Right atrium auricular region (tissue), 2 donors: ENCODE data around the gene TMEM63C. TPM values are rescaled to one million over a fixed set of nuclear protein-coding genes. Genes with fewer than 3 reads are reported as not detected.

ENCODE experiments used
- DNase-seq: peaks from one replicate; pipeline ENCODE4 v3.0.0-alpha.2; 2019; ENCODE audit warnings: low spot score
- H3K27ac ChIP-seq, 2 donors: fragments of 200-600 bp; sonication (generic); 1 replicate in 1 of 2; 2 replicates in 1 of 2; pipeline ENCODE4 v1.5.1; 2016 to 2019
- H3K27me3 ChIP-seq, 2 donors: fragments of 200-600 bp; sonication (generic); one replicate each; pipeline versions ENCODE4 v1.5.1 to v1.6.0; 2017 to 2019
- H3K36me3 ChIP-seq: fragments of 200-600 bp; sonication (generic); one replicate; pipeline ENCODE4 v1.5.1; 2016
- H3K4me1 ChIP-seq, 2 donors: fragments of 200-600 bp; sonication (generic); one replicate each; pipeline versions ENCODE4 v1.5.1 to v1.6.0; 2017 to 2019
- H3K4me3 ChIP-seq, 2 donors: fragments of 200-600 bp; sonication (generic); 1 replicate in 1 of 2; 2 replicates in 1 of 2; pipeline ENCODE4 v1.5.1; 2017 to 2019; ENCODE audit warnings: mild to moderate bottlenecking in 1 of 2, moderate library complexity in 1 of 2
- H3K9me3 ChIP-seq, 2 donors: fragments of 200-600 bp; sonication (generic); one replicate each; pipeline ENCODE4 v1.5.1; 2019
- CTCF ChIP-seq, 2 donors: fragments of 200-600 bp; sonication (generic); IDR thresholded peaks; one replicate each; pipeline ENCODE4 v1.5.1; 2019; ENCODE audit warnings: antibody characterized with exemption in 2 of 2
- total RNA-seq, 2 donors: library from RNA; depleted of rRNA; stranded (reverse); fragments of >200 nt; gene quantifications; one replicate each; pipeline ENCODE4 v1.1.0, GENCODE V29; 2016

TMEM63C gene
- total RNA-seq, 2 donors from 2014 or later: 0.04 TPM; not detected in 1

DNA sequence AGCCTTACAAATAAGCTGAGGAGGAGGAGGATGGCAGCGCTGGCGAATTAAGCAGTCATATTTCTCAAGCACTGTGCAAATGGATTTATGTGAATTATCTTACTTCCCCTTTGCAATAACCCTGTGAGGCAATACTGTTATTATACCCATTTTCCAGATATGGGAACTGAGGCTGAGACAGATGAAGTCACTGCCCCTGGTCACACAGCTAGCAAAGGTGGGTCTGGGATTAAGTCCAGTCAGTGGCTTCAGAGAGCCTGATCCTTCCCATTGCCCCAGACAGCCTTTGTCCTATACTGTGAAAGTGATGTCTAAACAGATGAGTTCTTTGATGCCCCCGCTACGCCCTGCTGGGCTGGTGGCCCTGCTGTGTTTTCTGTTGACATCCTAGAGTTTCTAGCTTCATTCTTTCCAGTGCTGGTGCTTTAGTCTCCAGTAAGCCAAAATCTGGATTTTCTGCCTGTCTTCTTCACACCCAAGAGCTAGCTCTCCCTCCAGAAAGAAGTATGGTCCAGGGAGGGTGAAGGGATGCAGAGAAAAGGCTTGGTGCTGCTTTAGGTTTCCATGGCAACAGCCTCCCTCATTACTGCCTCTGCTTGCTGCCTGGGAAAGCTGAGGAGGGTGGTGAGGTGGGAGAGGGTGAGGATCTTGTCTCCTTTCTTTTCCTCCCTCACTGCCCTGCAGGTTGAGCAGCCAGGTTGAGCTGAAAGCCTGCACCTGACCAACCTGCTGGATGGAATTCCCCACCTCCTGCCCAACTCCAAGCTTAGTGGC lies 30.7 kb downstream of the TMEM63C start:
- DNase-seq: no peak
- TF ChIP-seq CTCF (IDR thresholded peaks at IDR 0.05): no peak
- Histone ChIP-seq H3K4me1 (no peaks in the 10 kb centered on the region), H3K9me3 (no peaks in the 10 kb centered on the region), H3K27ac (no peak overlapping the region), H3K36me3 (no peaks in the 10 kb centered on the region), H3K4me3 (no peak overlapping the region), H3K27me3 (no peaks in the 10 kb centered on the region)

DNA sequence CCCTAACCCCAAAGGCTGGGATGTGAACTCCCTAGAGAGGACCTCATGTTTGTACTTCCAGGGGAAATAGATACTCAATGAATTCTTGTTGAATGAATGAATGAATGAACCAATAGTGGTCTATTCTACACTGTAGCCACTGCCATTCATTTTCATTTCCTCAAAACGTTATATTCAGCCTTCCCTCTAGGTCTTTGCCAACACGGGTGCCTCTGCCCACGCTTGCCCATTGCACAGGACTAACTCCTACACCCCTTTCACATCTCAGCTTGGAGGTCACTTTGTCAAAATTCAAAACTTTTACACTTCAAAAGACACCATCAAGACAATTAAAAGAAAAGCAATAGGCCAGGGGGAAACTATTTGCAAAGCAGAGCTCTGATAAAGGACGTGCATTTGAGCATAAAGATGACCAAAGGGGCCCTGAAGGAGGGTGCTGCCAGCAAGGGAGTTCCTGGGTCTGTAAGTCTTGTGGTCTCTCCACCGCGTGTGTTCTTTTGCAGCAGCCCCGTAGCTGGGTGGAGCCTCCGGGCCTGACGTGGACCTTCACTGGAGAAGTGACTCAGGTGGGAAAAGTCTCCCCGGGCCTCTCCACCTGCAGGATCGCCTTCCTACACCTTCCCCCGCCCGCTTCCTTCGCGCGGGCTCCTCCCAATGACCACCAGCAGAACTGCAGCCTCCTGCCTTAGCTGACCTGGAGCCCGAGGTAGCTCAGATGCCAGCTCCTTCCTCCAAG lies 31.5 kb downstream of the TMEM63C start:
- Histone ChIP-seq H3K4me1 (no peaks in the 10 kb centered on the region), H3K36me3 (no peaks in the 10 kb centered on the region), H3K27ac (no peak overlapping the region), H3K4me3 (no peak overlapping the region), H3K27me3 (no peaks in the 10 kb centered on the region), H3K9me3 (no peaks in the 10 kb centered on the region)
- DNase-seq: no peak
- peak in 1 of 2 donors; percentile 49 for TF ChIP-seq CTCF (IDR thresholded peaks at IDR 0.05)

DNA sequence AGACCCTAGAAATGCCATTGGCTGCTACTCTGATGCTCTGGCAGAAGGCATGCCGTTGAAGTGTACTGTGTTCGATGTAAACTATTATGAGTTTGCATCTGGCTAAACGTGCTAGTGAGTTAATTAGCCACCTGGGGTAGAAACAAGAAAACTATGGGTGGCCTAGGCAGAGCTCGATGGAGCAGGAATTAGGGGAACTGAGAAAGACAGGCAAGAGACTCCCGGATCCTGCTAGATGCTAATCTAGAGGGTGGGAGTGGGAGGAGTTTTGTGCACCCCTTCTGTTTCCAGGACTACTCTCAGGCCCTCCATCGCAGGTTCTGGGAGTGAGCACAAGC lies 32.0 kb downstream of the TMEM63C start:
- H3K4me1 ChIP-seq: no peaks in the 10 kb centered on the region
- no peak for TF ChIP-seq CTCF (IDR thresholded peaks at IDR 0.05)
- no peak overlapping the region for H3K4me3 ChIP-seq
- no peak overlapping the region for H3K27ac ChIP-seq
- H3K27me3 ChIP-seq: no peaks in the 10 kb centered on the region
- no peak for DNase-seq
- no peaks in the 10 kb centered on the region for H3K36me3 ChIP-seq
- no peaks in the 10 kb centered on the region for H3K9me3 ChIP-seq

GRCh38 chr14:77214216-77214615 lies 32.6 kb downstream of the TMEM63C start:
- TF ChIP-seq CTCF (IDR thresholded peaks at IDR 0.05): no peak
- no peaks in the 10 kb centered on the region for H3K4me1 ChIP-seq

GRCh38 chr14:77217551-77217950 lies 36.0 kb downstream of the TMEM63C start:
- H3K9me3 ChIP-seq: no peaks in the 10 kb centered on the region
- no peak overlapping the region for H3K27ac ChIP-seq
- H3K27me3 ChIP-seq: no peaks in the 10 kb centered on the region
- no peak overlapping the region for H3K4me3 ChIP-seq
- TF ChIP-seq CTCF (IDR thresholded peaks at IDR 0.05): no peak
- H3K36me3 ChIP-seq: no peaks in the 10 kb centered on the region
- DNase-seq: no peak
- H3K4me1 ChIP-seq: no peaks in the 10 kb centered on the region

More at GRCh38 chr14:77214216-77214615, 32.6 kb downstream of the TMEM63C start:
- Histone ChIP-seq H3K4me3 (no peak overlapping the region), H3K27me3 (no peaks in the 10 kb centered on the region), H3K36me3 (no peaks in the 10 kb centered on the region), H3K9me3 (no peaks in the 10 kb centered on the region), H3K27ac (no peak overlapping the region)
- no peak for DNase-seq
